WTC11 (cell line): ENCODE measurements around the gene IGLL5.

Experiments used
- ELF4 ChIP-seq: sonication (generic); formaldehyde crosslinking; IDR thresholded peaks from 2 replicates; pipeline ENCODE4 v1.8.1; 2022; ENCODE audit warnings: low read depth, mild to moderate bottlenecking, moderate library complexity, missing genetic modification reagents
- ETV6 ChIP-seq: sonication (generic); formaldehyde crosslinking; IDR thresholded peaks from 2 replicates; pipeline ENCODE4 v1.8.1; 2022; ENCODE audit warnings: mild to moderate bottlenecking, missing genetic modification reagents
- FOXK1 ChIP-seq: sonication (generic); formaldehyde crosslinking; IDR thresholded peaks from 2 replicates; pipeline ENCODE4 v1.8.0; 2022; ENCODE audit warnings: mild to moderate bottlenecking, moderate library complexity, missing genetic modification reagents
- HMGA2 ChIP-seq: fragments of 250-450 bp; sonication (Bioruptor Pico); IDR thresholded peaks from 2 replicates; pipeline ENCODE4 v1.4.0; 2021; ENCODE audit warnings: mild to moderate bottlenecking, moderate library complexity
- IRF2 ChIP-seq: sonication (generic); formaldehyde crosslinking; IDR thresholded peaks from 2 replicates; pipeline ENCODE4 v1.8.0; 2022; ENCODE audit warnings: low read depth, missing genetic modification reagents, borderline replicate concordance
- NR3C1 ChIP-seq: sonication (generic); formaldehyde crosslinking; conservative IDR thresholded peaks from 2 replicates; pipeline ENCODE4 v1.8.1; 2023; ENCODE audit warnings: low read depth, mild to moderate bottlenecking, missing genetic modification reagents
- SMAD3 ChIP-seq: sonication (generic); formaldehyde crosslinking; IDR thresholded peaks from 2 replicates; pipeline ENCODE4 v1.8.0; 2022; ENCODE audit warnings: missing genetic modification reagents, mild to moderate bottlenecking, borderline replicate concordance
- ZNF423 ChIP-seq: fragments of 250-450 bp; sonication (Bioruptor Pico); IDR thresholded peaks from 2 replicates; pipeline ENCODE4 v2.1.2; 2022; ENCODE audit warnings: mild to moderate bottlenecking, moderate library complexity
- TF ChIP-seq, protein P1 (sequence below): sonication (generic); formaldehyde crosslinking; IDR thresholded peaks from 2 replicates; pipeline ENCODE4 v1.8.1; 2022; ENCODE audit warnings: missing genetic modification reagents, borderline replicate concordance
- TF ChIP-seq, protein P2 (sequence below): sonication (generic); formaldehyde crosslinking; IDR thresholded peaks from 2 replicates; pipeline ENCODE4 v1.8.0; 2023; ENCODE audit warnings: missing genetic modification reagents, mild to moderate bottlenecking, borderline replicate concordance
- TF ChIP-seq, protein P3 (sequence below): fragments of 200-600 bp; IDR thresholded peaks from 2 replicates; pipeline ENCODE4 v1.8.0; 2022; ENCODE audit warnings: antibody characterized with exemption
- TF ChIP-seq, protein P4 (sequence below): sonication (generic); formaldehyde crosslinking; IDR thresholded peaks from 2 replicates; pipeline ENCODE4 v1.8.1; 2022; ENCODE audit warnings: low read depth, mild to moderate bottlenecking, moderate library complexity, missing genetic modification reagents, borderline replicate concordance
- TF ChIP-seq, protein P5 (sequence below): sonication (generic); formaldehyde crosslinking; IDR thresholded peaks from 2 replicates; pipeline ENCODE4 v1.8.0; 2022; ENCODE audit warnings: mild to moderate bottlenecking, missing genetic modification reagents
- TF ChIP-seq, protein P6 (sequence below): sonication (generic); formaldehyde crosslinking; conservative IDR thresholded peaks from 2 replicates; pipeline ENCODE4 v1.8.1; 2022; ENCODE audit warnings: mild to moderate bottlenecking, missing genetic modification reagents

DNA sequence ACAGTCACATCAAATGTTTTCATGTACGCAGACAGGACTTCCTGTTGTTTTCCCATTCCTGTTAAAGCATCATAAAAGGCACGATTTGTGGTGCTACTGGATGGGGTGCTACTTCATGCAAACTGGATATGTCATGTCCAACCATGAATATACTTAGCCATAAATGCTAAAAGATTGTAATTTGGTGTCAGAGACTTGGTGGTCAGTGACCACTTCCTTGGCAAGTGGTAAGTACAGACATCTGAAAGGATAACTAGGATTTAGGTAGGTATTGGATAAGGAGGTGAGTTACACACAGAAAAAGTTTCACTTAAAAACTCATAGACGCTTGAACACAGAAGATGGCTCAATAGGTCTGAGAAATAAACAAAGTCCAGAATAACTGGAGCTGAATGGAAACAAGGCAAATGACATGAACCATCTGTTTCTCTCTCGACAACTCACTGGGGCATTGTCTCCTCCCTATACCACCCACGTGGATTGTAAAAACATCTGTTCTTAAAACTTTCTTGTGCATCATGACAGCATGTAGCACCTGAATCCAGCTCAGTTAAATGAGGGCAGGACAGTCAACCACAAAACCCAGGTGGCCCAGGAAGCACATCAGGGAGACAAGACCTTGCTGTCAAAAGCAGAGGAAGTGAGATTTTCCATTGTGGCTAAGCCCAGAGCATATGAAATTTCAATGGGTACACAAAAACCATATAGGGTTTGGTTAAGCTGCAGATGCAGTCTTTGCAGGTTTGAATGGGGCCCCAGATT lies 22.1 kb upstream of the IGLL5 start:
- no peak for TF ChIP-seq ZNF423
- TF ChIP-seq, protein P1, sequence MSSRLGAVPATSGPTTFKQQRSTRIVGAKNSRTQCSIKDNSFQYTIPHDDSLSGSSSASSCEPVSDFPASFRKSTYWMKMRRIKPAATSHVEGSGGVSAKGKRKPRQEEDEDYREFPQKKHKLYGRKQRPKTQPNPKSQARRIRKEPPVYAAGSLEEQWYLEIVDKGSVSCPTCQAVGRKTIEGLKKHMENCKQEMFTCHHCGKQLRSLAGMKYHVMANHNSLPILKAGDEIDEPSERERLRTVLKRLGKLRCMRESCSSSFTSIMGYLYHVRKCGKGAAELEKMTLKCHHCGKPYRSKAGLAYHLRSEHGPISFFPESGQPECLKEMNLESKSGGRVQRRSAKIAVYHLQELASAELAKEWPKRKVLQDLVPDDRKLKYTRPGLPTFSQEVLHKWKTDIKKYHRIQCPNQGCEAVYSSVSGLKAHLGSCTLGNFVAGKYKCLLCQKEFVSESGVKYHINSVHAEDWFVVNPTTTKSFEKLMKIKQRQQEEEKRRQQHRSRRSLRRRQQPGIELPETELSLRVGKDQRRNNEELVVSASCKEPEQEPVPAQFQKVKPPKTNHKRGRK (CRISPR knock-in tag), result no peak
- TF ChIP-seq, protein P2, sequence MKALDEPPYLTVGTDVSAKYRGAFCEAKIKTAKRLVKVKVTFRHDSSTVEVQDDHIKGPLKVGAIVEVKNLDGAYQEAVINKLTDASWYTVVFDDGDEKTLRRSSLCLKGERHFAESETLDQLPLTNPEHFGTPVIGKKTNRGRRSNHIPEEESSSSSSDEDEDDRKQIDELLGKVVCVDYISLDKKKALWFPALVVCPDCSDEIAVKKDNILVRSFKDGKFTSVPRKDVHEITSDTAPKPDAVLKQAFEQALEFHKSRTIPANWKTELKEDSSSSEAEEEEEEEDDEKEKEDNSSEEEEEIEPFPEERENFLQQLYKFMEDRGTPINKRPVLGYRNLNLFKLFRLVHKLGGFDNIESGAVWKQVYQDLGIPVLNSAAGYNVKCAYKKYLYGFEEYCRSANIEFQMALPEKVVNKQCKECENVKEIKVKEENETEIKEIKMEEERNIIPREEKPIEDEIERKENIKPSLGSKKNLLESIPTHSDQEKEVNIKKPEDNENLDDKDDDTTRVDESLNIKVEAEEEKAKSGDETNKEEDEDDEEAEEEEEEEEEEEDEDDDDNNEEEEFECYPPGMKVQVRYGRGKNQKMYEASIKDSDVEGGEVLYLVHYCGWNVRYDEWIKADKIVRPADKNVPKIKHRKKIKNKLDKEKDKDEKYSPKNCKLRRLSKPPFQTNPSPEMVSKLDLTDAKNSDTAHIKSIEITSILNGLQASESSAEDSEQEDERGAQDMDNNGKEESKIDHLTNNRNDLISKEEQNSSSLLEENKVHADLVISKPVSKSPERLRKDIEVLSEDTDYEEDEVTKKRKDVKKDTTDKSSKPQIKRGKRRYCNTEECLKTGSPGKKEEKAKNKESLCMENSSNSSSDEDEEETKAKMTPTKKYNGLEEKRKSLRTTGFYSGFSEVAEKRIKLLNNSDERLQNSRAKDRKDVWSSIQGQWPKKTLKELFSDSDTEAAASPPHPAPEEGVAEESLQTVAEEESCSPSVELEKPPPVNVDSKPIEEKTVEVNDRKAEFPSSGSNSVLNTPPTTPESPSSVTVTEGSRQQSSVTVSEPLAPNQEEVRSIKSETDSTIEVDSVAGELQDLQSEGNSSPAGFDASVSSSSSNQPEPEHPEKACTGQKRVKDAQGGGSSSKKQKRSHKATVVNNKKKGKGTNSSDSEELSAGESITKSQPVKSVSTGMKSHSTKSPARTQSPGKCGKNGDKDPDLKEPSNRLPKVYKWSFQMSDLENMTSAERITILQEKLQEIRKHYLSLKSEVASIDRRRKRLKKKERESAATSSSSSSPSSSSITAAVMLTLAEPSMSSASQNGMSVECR, result no peak
- TF ChIP-seq, protein P3, sequence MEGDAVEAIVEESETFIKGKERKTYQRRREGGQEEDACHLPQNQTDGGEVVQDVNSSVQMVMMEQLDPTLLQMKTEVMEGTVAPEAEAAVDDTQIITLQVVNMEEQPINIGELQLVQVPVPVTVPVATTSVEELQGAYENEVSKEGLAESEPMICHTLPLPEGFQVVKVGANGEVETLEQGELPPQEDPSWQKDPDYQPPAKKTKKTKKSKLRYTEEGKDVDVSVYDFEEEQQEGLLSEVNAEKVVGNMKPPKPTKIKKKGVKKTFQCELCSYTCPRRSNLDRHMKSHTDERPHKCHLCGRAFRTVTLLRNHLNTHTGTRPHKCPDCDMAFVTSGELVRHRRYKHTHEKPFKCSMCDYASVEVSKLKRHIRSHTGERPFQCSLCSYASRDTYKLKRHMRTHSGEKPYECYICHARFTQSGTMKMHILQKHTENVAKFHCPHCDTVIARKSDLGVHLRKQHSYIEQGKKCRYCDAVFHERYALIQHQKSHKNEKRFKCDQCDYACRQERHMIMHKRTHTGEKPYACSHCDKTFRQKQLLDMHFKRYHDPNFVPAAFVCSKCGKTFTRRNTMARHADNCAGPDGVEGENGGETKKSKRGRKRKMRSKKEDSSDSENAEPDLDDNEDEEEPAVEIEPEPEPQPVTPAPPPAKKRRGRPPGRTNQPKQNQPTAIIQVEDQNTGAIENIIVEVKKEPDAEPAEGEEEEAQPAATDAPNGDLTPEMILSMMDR, result no peak
- no peak for TF ChIP-seq NR3C1 (CRISPR knock-in tag)
- TF ChIP-seq HMGA2, result no peak
- TF ChIP-seq SMAD3 (CRISPR knock-in tag), result no peak
- TF ChIP-seq ETV6, result no peak
- TF ChIP-seq, protein P4, sequence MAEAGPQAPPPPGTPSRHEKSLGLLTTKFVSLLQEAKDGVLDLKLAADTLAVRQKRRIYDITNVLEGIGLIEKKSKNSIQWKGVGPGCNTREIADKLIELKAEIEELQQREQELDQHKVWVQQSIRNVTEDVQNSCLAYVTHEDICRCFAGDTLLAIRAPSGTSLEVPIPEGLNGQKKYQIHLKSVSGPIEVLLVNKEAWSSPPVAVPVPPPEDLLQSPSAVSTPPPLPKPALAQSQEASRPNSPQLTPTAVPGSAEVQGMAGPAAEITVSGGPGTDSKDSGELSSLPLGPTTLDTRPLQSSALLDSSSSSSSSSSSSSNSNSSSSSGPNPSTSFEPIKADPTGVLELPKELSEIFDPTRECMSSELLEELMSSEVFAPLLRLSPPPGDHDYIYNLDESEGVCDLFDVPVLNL (CRISPR knock-in tag), result no peak
- TF ChIP-seq ELF4 (CRISPR knock-in tag), result no peak
- TF ChIP-seq, protein P5, sequence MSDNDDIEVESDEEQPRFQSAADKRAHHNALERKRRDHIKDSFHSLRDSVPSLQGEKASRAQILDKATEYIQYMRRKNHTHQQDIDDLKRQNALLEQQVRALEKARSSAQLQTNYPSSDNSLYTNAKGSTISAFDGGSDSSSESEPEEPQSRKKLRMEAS, result no peak
- no peak for TF ChIP-seq IRF2 (CRISPR knock-in tag)
- TF ChIP-seq, protein P6, sequence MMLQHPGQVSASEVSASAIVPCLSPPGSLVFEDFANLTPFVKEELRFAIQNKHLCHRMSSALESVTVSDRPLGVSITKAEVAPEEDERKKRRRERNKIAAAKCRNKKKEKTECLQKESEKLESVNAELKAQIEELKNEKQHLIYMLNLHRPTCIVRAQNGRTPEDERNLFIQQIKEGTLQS (CRISPR knock-in tag), result no peak
- no peak for TF ChIP-seq FOXK1 (CRISPR knock-in tag)
